DND-41 (cell line): ENCODE measurements around the gene GADD45GIP1.

Experiments used
- ATAC-seq: fragments of 200-7000 bp; cut with Tn5 transposase; 3 replicates; pipeline ENCODE4 v1.9.1; 2021; ENCODE audit warnings: low read depth; ENCODE audit not compliant: insufficient read depth
- DNase-seq: peaks from one replicate; pipeline ENCODE4 v3.0.0-alpha.2; 2020
- H2AFZ ChIP-seq: 2 replicates; pipeline ENCODE4 v1.6.0; 2012; ENCODE audit warnings: low read depth, low read length
- H3K27ac ChIP-seq: 2 replicates; pipeline ENCODE4 v1.5.1; 2012; ENCODE audit warnings: low read length, inconsistent platforms
- H3K27me3 ChIP-seq: fragments of 200-600 bp; sonication (generic); 2 replicates; pipeline ENCODE4 v1.6.0; 2012; ENCODE audit warnings: low read length, mild to moderate bottlenecking, inconsistent platforms; ENCODE audit not compliant: insufficient read depth, poor library complexity
- H3K36me3 ChIP-seq: 2 replicates; pipeline ENCODE4 v1.5.1; 2012; ENCODE audit warnings: low read length, inconsistent platforms; ENCODE audit not compliant: insufficient read depth
- H3K4me1 ChIP-seq: 2 replicates; pipeline ENCODE4 v1.5.1; 2012; ENCODE audit warnings: mild to moderate bottlenecking, low read length; ENCODE audit not compliant: insufficient read depth
- H3K4me2 ChIP-seq: 2 replicates; pipeline ENCODE4 v1.6.0; 2012; ENCODE audit warnings: mild to moderate bottlenecking, moderate library complexity, low read length, inconsistent platforms; ENCODE audit not compliant: insufficient read depth
- H3K4me3 ChIP-seq, 2 experiments: fragments of 200-600 bp in 1 of 2; shearing (Covaris generic) in 1 of 2; 2 replicates each; pipeline ENCODE4 v1.5.1; 2012 to 2016; ENCODE audit warnings: inconsistent platforms in 2 of 2, low read length in 2 of 2, mild to moderate bottlenecking in 2 of 2, low read depth in 1 of 2, moderate library complexity in 1 of 2
- H3K79me2 ChIP-seq: 2 replicates; pipeline ENCODE4 v1.6.0; 2012; ENCODE audit warnings: low read length, inconsistent platforms; ENCODE audit not compliant: insufficient read depth
- H3K9ac ChIP-seq: 2 replicates; pipeline ENCODE4 v1.6.0; 2012; ENCODE audit warnings: low read depth, mild to moderate bottlenecking, inconsistent platforms, low read length, moderate library complexity
- H3K9me3 ChIP-seq: 2 replicates; pipeline ENCODE4 v1.5.1; 2012; ENCODE audit warnings: low read length, moderate library complexity, mild to moderate bottlenecking, inconsistent platforms; ENCODE audit not compliant: insufficient read depth, severe bottlenecking
- H4K20me1 ChIP-seq: 2 replicates; pipeline ENCODE4 v1.6.0; 2012; ENCODE audit warnings: low read length; ENCODE audit not compliant: insufficient read depth
- EZH2 ChIP-seq: IDR thresholded peaks from 3 replicates; pipeline ENCODE4 v1.6.1; 2012; ENCODE audit warnings: borderline replicate concordance, low read depth, mild to moderate bottlenecking, moderate library complexity, low read length, inconsistent platforms; ENCODE audit not compliant: severe bottlenecking
- TF ChIP-seq, protein P1 (sequence below): IDR thresholded peaks from 2 replicates; pipeline ENCODE4 v1.5.1; 2012; ENCODE audit warnings: borderline replicate concordance, low read length, moderate library complexity, mild to moderate bottlenecking; ENCODE audit not compliant: poor library complexity, severe bottlenecking; ENCODE audit errors: extremely low read depth

Gene GADD45GIP1

DNA sequence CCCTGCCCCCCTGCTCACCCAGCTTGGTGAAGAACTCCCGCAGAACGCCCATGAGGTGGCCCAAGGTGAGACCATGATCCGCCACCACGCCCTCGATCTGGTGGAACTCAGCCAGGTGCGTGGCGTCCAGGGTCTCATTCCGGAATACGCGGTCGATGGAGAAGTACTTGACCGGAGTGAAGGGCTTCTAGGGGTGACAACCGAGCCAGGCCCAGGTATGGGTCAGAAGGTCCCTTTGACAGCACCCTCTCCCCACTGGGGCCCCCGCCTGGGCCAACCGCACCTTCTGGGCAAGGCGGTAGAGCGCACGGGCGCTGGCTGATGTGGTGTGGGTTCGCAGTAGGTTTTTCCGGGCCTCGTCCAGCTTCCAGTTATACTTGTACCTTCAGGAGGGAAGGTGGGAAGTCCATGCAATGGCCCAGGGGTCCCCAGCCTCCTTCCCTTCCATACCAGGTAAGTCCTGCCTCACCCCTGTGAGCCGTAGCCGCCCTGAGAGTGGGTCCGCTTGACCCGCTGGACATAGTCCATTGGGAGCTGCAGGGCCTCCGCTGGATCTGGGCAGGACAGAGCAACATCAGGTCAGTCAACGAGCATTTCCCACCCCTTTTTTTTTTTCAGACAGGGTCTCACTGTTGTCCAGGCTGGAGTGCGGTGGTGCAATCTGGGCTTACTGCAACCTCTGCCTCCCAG lies 32.3 kb downstream of the GADD45GIP1 start:
- no peak overlapping the region for H3K4me3 ChIP-seq
- no peak for DNase-seq

DNA sequence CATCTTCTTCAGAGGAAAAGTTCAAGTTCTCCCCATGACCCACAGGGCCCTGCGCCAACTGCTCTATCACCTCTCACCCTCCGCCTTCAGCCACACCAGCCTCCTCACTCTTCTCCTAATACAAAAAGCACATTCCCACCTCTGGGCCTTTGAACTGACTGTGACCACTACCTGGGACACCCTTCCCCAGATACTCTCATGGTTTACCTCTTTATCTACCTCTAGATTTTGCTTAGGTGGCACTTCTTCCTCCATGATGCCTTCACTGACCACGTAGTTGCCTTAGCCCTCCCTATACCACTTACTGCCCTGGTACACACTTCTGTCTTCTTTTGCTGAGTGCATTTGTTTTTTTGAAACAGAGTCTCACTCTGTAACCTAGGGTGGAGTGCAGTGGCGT lies 34.1 kb downstream of the GADD45GIP1 start:
- ATAC-seq (no peak), DNase-seq (no peak)
- 0 out of 2 replicates have a peak, but pooled peaks cover 8% of the 10 kb centered on the region for H4K20me1 ChIP-seq
- no peaks in the 10 kb centered on the region for H3K9me3 ChIP-seq
- H3K4me3 ChIP-seq = no peak overlapping the region
- peaks cover 18% of the 10 kb centered on the region for H3K4me1 ChIP-seq
- no peak overlapping the region for H3K27ac ChIP-seq
- no peak overlapping the region for H3K9ac ChIP-seq
- no peak overlapping the region for H3K4me2 ChIP-seq
- H3K36me3 ChIP-seq = peaks cover 52% of the 10 kb centered on the region
- H2AFZ ChIP-seq = no peak overlapping the region
- H3K27me3 ChIP-seq = no peaks in the 10 kb centered on the region
- TF ChIP-seq, protein P1, sequence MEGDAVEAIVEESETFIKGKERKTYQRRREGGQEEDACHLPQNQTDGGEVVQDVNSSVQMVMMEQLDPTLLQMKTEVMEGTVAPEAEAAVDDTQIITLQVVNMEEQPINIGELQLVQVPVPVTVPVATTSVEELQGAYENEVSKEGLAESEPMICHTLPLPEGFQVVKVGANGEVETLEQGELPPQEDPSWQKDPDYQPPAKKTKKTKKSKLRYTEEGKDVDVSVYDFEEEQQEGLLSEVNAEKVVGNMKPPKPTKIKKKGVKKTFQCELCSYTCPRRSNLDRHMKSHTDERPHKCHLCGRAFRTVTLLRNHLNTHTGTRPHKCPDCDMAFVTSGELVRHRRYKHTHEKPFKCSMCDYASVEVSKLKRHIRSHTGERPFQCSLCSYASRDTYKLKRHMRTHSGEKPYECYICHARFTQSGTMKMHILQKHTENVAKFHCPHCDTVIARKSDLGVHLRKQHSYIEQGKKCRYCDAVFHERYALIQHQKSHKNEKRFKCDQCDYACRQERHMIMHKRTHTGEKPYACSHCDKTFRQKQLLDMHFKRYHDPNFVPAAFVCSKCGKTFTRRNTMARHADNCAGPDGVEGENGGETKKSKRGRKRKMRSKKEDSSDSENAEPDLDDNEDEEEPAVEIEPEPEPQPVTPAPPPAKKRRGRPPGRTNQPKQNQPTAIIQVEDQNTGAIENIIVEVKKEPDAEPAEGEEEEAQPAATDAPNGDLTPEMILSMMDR = no peak
- TF ChIP-seq EZH2 = no peak
- peaks cover 10% of the 10 kb centered on the region; the same call in 1 of the 2 replicates for H3K79me2 ChIP-seq

More for the DNA sequence above, 32.3 kb downstream of the GADD45GIP1 start:
- Histone ChIP-seq H3K9me3 (no peaks in the 10 kb centered on the region), H3K36me3 (peaks cover 70% of the 10 kb centered on the region), H2AFZ (no peak overlapping the region), H3K27me3 (no peaks in the 10 kb centered on the region), H4K20me1 (peaks cover 15% of the 10 kb centered on the region; the same call in 1 of the 2 replicates), H3K27ac (no peak overlapping the region), H3K9ac (peak overlapping the region; percentile 12; the same call in 1 of the 2 replicates), H3K79me2 (peaks cover 9% of the 10 kb centered on the region), H3K4me1 (no peaks in the 10 kb centered on the region), H3K4me2 (no peak overlapping the region)
- no peak for ATAC-seq
- TF ChIP-seq, protein P1 = no peak
- TF ChIP-seq EZH2 = no peak

DNA sequence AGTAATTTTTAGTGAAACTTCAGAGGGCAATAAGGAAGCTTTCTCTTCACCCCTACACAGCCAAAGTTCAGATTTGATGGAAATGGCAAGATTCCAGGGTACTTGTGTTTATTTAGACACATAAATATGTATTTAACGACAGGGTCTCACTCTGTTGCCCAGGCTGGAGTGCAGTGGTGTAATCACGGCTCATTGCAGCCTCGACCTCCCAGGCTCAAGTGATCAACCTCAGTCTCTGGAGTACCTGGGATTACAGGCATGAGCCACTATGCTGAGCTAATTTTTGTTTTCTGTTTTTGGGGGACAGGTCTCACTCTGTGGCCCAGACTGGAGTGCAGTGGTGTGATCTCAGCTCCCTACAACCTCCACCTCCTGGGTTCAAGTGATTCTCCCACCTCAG lies 36.0 kb downstream of the GADD45GIP1 start:
- H3K36me3 ChIP-seq = peaks cover 37% of the 10 kb centered on the region
- H4K20me1 ChIP-seq = 0 out of 2 replicates have a peak, but pooled peaks cover 8% of the 10 kb centered on the region
- no peak overlapping the region for H3K9ac ChIP-seq
- no peak for ATAC-seq
- TF ChIP-seq EZH2 = no peak
- TF ChIP-seq, protein P1 = no peak
- no peaks in the 10 kb centered on the region for H3K9me3 ChIP-seq
- DNase-seq = no peak
- no peaks in the 10 kb centered on the region for H3K27me3 ChIP-seq
- peaks cover 20% of the 10 kb centered on the region for H3K4me1 ChIP-seq
- no peak overlapping the region for H3K4me2 ChIP-seq
- peaks cover 6% of the 10 kb centered on the region; the same call in 1 of the 2 replicates for H3K79me2 ChIP-seq
- H2AFZ ChIP-seq = no peak overlapping the region
- H3K27ac ChIP-seq = no peak overlapping the region
- no peak overlapping the region for H3K4me3 ChIP-seq
